ENCODE results near the gene CRIP2. TPM values are rescaled to one million over a fixed set of nuclear protein-coding genes. Genes with fewer than 3 reads are reported as not detected.

CRIP2 gene
- total RNA-seq, 1 donor from 2014 or later: 78.5 TPM

DNA sequence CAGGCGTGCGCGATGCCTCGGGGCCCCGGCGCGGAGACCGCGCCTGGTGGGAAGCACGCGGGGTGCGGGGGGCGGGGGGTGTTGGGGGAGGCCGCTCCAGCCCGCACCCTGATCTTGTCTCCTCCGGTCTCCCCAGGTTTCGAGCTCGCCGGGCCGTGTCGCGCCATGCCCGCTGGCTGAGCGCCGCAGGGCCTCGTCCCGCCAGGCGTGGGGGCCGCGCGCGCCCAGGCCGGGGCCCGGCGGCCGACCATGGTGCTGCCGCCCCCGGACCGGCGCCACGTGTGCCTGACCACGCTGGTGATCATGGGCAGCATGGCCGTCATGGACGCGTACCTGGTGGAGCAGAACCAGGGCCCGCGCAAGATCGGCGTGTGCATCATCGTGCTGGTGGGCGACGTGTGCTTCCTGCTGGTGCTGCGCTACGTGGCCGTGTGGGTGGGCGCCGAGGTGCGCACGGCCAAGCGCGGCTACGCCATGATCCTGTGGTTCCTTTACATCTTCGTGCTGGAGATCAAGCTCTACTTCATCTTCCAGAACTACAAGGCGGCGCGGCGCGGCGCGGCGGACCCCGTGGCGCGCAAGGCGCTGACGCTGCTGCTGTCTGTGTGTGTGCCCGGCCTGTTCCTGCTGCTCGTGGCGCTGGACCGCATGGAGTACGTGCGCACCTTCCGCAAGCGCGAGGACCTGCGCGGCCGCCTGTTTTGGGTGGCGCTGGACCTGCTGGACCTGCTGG lies 54.1 kb downstream of the CRIP2 start:
- Mint-ChIP-seq H3K27ac (ENCODE audit: unreplicated experiment) (no peak overlapping the region), H3K36me3 (ENCODE audit: unreplicated experiment) (no peaks in the 10 kb centered on the region), H3K4me3 (ENCODE audit: unreplicated experiment) (no peak overlapping the region), H3K9me3 (ENCODE audit: unreplicated experiment) (peaks cover 4% of the 10 kb centered on the region), H3K4me1 (ENCODE audit: low read depth, unreplicated experiment) (no peaks in the 10 kb centered on the region), H3K27me3 (ENCODE audit: unreplicated experiment) (peaks cover 16% of the 10 kb centered on the region)
- DNase-seq: no peak
- no peak for TF ChIP-seq CTCF (IDR thresholded peaks at IDR 0.05; ENCODE audit: partially characterized antibody, unreplicated experiment)

DNA sequence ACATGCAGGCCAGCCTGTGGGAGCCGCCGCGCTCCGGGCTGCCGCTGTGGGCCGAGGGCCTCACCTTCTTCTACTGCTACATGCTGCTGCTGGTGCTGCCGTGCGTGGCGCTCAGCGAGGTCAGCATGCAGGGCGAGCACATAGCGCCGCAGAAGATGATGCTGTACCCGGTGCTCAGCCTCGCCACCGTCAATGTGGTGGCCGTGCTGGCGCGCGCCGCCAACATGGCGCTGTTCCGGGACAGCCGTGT lies 54.6 kb downstream of the CRIP2 start:
- DNase-seq: no peak
- Mint-ChIP-seq H3K4me3 (ENCODE audit: unreplicated experiment) (no peak overlapping the region), H3K9me3 (ENCODE audit: unreplicated experiment) (peaks cover 7% of the 10 kb centered on the region), H3K27ac (ENCODE audit: unreplicated experiment) (no peak overlapping the region), H3K4me1 (ENCODE audit: low read depth, unreplicated experiment) (no peaks in the 10 kb centered on the region), H3K27me3 (ENCODE audit: unreplicated experiment) (peaks cover 18% of the 10 kb centered on the region), H3K36me3 (ENCODE audit: unreplicated experiment) (no peaks in the 10 kb centered on the region)
- no peak for TF ChIP-seq CTCF (IDR thresholded peaks at IDR 0.05; ENCODE audit: partially characterized antibody, unreplicated experiment)

Other genes with a start within 250 kb of the CRIP2 start
- 36.3 TPM for gene BTBD6, start 226.3 kb upstream of the CRIP2 start, total RNA-seq (ENCODE audit: unreplicated experiment)
- gene BRF1, start 173.8 kb upstream of the CRIP2 start, total RNA-seq (ENCODE audit: unreplicated experiment): 54.6 TPM
- gene PACS2, start 160.1 kb upstream of the CRIP2 start, total RNA-seq (ENCODE audit: unreplicated experiment): 263 TPM
- 2.7 TPM for gene TEX22, start 76.3 kb upstream of the CRIP2 start, total RNA-seq (ENCODE audit: unreplicated experiment)
- 261 TPM for gene MTA1, start 55.0 kb upstream of the CRIP2 start, total RNA-seq (ENCODE audit: unreplicated experiment)
- gene CRIP1, start 12.1 kb downstream of the CRIP2 start, total RNA-seq (ENCODE audit: unreplicated experiment): 49.3 TPM
- 13.8 TPM for gene TEDC1, start 16.4 kb downstream of the CRIP2 start, total RNA-seq (ENCODE audit: unreplicated experiment)
- gene TMEM121, start 51.8 kb downstream of the CRIP2 start, total RNA-seq (ENCODE audit: unreplicated experiment): 2.7 TPM